Activated CD8-positive, alpha-beta T cell treated with anti-CD3 and anti-CD28 coated beads for 36 hours (primary cell): ENCODE measurements around the gene UGT2B17. TPM values are rescaled to one million over a fixed set of nuclear protein-coding genes. Genes with fewer than 3 reads are reported as not detected.
"Not testable (repeated sequence)": the region's sequence is repeated elsewhere in the genome, so short reads cannot be mapped to it uniquely, and the experiment has no call there.

Experiments
- ATAC-seq: fragments of 200-7000 bp; cut with Tn5 transposase; one replicate; pipeline ENCODE4 v1.10.0; 2021; ENCODE audit warnings: mild to moderate bottlenecking, moderate library complexity
- CTCF ChIA-PET: fragments of 350-600 bp; sonication (Branson Sonifier 250); formaldehyde crosslinking; loops from one replicate; lab custom pipeline; 2021; ENCODE audit warnings: antibody characterized with exemption; lab: Charles Lee
- POLR2A ChIA-PET: fragments of 350-600 bp; sonication (Branson Sonifier 250); formaldehyde crosslinking; loops from one replicate; lab custom pipeline; 2021; ENCODE audit warnings: antibody characterized with exemption; lab: Charles Lee
- DNase-seq: peaks from one replicate; pipeline ENCODE4 v3.0.0-alpha.2; 2020
- H3K27ac Mint-ChIP-seq: one replicate; pipeline ENCODE4 v1.8.0; 2021; ENCODE audit warnings: mild to moderate bottlenecking, mixed read lengths
- H3K27me3 Mint-ChIP-seq: one replicate; pipeline ENCODE4 v1.8.0; 2021; ENCODE audit warnings: mixed read lengths
- H3K36me3 Mint-ChIP-seq: one replicate; pipeline ENCODE4 v1.8.0; 2021; ENCODE audit warnings: low read depth, mixed read lengths
- H3K4me1 Mint-ChIP-seq: one replicate; pipeline ENCODE4 v1.8.0; 2021; ENCODE audit warnings: low read depth, mixed read lengths
- H3K4me3 Mint-ChIP-seq: one replicate; pipeline ENCODE4 v1.8.0; 2021; ENCODE audit warnings: mild to moderate bottlenecking, moderate library complexity, mixed read lengths
- H3K9me3 Mint-ChIP-seq: one replicate; pipeline ENCODE4 v1.8.0; 2021; ENCODE audit warnings: mixed read lengths
- CTCF ChIP-seq: fragments of 200-600 bp; IDR thresholded peaks from one replicate; pipeline ENCODE4 v1.8.0; 2022; ENCODE audit warnings: antibody characterized with exemption, mild to moderate bottlenecking
- intact Hi-C: fragments of 100-400 bp; cut with micrococcal nuclease; formaldehyde crosslinking; loops from one replicate; pipeline ENCODE4 v1.10.0; 2022
- total RNA-seq, 2 experiments: library from RNA; stranded (reverse); gene quantifications; one replicate each; pipeline ENCODE4 v1.2.3, GENCODE V29; 2021

Gene UGT2B17
- total RNA-seq, 2 experiments from 2014 or later = not detected

GRCh38 chr4:68577590-68577989 lies 1.5 kb upstream of the UGT2B17 start:
- no peak for DNase-seq
- intact Hi-C loops = no loop called here
- Mint-ChIP-seq H3K4me1 (no peaks in the 10 kb centered on the region), H3K27ac (no peak overlapping the region), H3K4me3 (no peak overlapping the region), H3K27me3 (peaks cover 1% of the 10 kb centered on the region), H3K36me3 (no peaks in the 10 kb centered on the region), H3K9me3 (no peaks in the 10 kb centered on the region)
- ATAC-seq = no peak
- ChIA-PET CTCF (no interaction called here), POLR2A (no interaction called here)
- TF ChIP-seq CTCF = no peak

GRCh38 chr4:68575636-68576035 lies 486 bp downstream of the UGT2B17 start:
- H3K4me3 Mint-ChIP-seq, ATAC-seq, intact Hi-C loops, H3K4me1 Mint-ChIP-seq, H3K27me3 Mint-ChIP-seq, H3K27ac Mint-ChIP-seq, H3K9me3 Mint-ChIP-seq, DNase-seq, POLR2A ChIA-PET, CTCF ChIA-PET, H3K36me3 Mint-ChIP-seq: not testable (repeated sequence)

- no peak for TF ChIP-seq CTCF
- no peak for DNase-seq
- Mint-ChIP-seq H3K4me3 (no peak overlapping the region), H3K36me3 (no peaks in the 10 kb centered on the region), H3K4me1 (no peaks in the 10 kb centered on the region), H3K27me3 (no peaks in the 10 kb centered on the region), H3K9me3 (no peaks in the 10 kb centered on the region), H3K27ac (no peak overlapping the region)
- ChIA-PET CTCF (no interaction called here), POLR2A (no interaction called here)
- ATAC-seq = no peak
- intact Hi-C loops = no loop called here
Measured at GRCh38 chr4:68575081-68575480, 1.0 kb downstream of the UGT2B17 start.

GRCh38 chr4:68572653-68573170 lies 3.4 kb downstream of the UGT2B17 start:
- DNase-seq (no peak), ATAC-seq (no peak)
- Mint-ChIP-seq H3K27ac (no peak overlapping the region), H3K4me3 (no peak overlapping the region), H3K9me3 (no peaks in the 10 kb centered on the region), H3K4me1 (no peaks in the 10 kb centered on the region), H3K36me3 (no peaks in the 10 kb centered on the region), H3K27me3 (no peaks in the 10 kb centered on the region)
- no peak for TF ChIP-seq CTCF
- POLR2A ChIA-PET = no interaction called here
- CTCF ChIA-PET = no interaction called here
- intact Hi-C loops = no loop called here

- intact Hi-C loops = no loop called here
- CTCF ChIA-PET = no interaction called here
- H3K36me3 Mint-ChIP-seq = no peaks in the 10 kb centered on the region
- H3K27ac Mint-ChIP-seq = no peak overlapping the region
- H3K4me1 Mint-ChIP-seq = no peaks in the 10 kb centered on the region
- H3K27me3 Mint-ChIP-seq = no peaks in the 10 kb centered on the region
- ATAC-seq (no peak), DNase-seq (no peak)
- H3K9me3 Mint-ChIP-seq = no peaks in the 10 kb centered on the region
- H3K4me3 Mint-ChIP-seq = no peak overlapping the region
- POLR2A ChIA-PET = no interaction called here
- TF ChIP-seq CTCF = no peak
Measured at GRCh38 chr4:68570122-68570507, 6.0 kb downstream of the UGT2B17 start.
